Fibroblast of mammary gland (primary cell): ENCODE measurements around the gene EIF5A.

Experiments
- DNase-seq: peaks from one replicate; pipeline ENCODE4 v3.0.0-alpha.2; 2010; ENCODE audit warnings: low read depth
- H3K4me3 ChIP-seq: 2 replicates; pipeline ENCODE4 v1.5.1; 2011; ENCODE audit warnings: low read depth, mild to moderate bottlenecking, low read length, moderate library complexity; ENCODE audit not compliant: control insufficient read depth
- CTCF ChIP-seq: conservative IDR thresholded peaks from 2 replicates; pipeline ENCODE4 v1.5.1; 2011; ENCODE audit warnings: low read depth, low read length, inconsistent platforms; ENCODE audit not compliant: control insufficient read depth, insufficient read depth

The EIF5A gene

DNA sequence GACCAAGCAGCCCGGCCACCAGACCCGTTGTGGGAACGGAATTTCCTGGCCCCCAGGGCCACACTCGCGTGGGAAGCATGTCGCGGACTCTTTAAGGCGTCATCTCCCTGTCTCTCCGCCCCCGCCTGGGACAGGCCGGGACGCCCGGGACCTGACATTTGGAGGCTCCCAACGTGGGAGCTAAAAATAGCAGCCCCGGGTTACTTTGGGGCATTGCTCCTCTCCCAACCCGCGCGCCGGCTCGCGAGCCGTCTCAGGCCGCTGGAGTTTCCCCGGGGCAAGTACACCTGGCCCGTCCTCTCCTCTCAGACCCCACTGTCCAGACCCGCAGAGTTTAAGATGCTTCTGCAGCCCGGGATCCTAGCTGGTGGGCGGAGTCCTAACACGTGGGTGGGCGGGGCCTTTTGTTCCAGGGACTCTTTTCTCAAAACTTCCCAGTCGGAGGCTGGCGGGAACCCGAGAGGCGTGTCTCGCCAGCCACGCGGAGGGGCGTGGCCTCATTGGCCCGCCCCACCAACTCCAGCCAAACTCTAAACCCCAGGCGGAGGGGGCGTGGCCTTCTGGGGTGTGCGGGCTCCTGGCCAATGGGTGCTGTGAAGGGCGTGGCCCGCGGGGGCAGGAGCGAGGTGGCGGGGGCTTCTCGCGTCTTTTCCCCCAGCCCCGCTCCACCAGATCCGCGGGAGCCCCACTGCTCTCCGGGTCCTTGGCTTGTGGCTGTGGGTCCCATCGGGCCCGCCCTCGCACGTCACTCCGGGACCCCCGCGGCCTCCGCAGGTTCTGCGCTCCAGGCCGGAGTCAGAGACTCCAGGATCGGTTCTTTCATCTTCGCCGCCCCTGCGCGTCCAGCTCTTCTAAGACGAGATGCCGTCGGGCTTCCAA lies 26.1 kb upstream of the EIF5A start, which contains the start of gene SLC2A4:
Gene SLC2A4 (plus strand): TSS at position 645 of the 879 bp plus-strand sequence. CDS start 217 bp downstream, at position 862.
- peak within 1 kb of the TSS; percentile 44 for H3K4me3 ChIP-seq
- no peak for TF ChIP-seq CTCF
- DNase-seq: peak; percentile 92

GRCh38 chr17:7281953-7282751 lies 25.3 kb upstream of the EIF5A start:
- no peak for TF ChIP-seq CTCF
- peak overlapping the region; percentile 37 for H3K4me3 ChIP-seq
- DNase-seq: no peak

DNA sequence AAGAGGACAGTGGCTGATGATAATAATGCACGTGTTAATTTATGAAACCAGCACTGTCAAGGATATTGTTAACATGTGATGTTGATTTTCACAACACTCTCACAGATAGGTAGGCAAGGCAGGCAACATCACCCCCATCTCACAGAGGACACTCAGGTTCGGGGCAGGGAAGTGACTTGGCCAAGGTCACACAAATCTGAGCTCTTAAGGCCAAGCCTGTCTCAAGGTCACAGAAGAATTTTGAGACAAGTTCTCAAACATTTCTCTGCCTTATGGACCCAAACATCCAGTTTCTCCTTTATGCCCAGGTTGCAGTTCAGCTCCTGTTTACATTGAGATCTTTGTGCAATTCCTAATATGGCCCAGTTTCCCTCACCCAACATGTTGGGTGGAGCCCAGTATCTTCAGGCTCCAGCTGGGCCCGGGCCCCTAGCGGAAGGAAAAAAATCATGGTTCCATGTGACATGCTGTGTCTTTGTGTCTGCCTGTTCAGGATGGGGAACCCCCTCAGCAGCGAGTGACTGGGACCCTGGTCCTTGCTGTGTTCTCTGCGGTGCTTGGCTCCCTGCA lies 24.6 kb upstream of the EIF5A start:
- H3K4me3 ChIP-seq: no peak overlapping the region
- no peak for TF ChIP-seq CTCF
- no peak for DNase-seq

DNA sequence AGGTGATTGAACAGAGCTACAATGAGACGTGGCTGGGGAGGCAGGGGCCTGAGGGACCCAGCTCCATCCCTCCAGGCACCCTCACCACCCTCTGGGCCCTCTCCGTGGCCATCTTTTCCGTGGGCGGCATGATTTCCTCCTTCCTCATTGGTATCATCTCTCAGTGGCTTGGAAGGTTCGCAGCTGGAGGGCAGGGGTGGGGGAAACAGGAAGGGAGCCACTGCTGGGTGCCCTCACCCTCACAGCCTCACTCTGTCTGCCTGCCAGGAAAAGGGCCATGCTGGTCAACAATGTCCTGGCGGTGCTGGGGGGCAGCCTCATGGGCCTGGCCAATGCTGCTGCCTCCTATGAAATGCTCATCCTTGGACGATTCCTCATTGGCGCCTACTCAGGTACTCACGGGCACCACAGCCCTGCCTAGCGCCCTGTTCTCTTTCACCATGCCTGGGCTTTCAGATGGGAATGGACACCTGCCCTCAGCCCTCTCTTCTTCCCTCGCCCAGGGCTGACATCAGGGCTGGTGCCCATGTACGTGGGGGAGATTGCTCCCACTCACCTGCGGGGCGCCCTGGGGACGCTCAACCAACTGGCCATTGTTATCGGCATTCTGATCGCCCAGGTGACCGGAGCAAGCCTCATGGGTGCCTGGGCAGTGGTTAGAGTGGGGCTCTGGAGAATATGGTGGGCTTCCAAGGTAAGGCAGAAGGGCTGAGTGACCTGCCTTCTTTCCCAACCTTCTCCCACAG lies 23.8 kb upstream of the EIF5A start:
- DNase-seq: no peak
- no peak for TF ChIP-seq CTCF
- H3K4me3 ChIP-seq: no peak overlapping the region

GRCh38 chr17:7284911-7285310 lies 22.5 kb upstream of the EIF5A start:
- H3K4me3 ChIP-seq: no peak overlapping the region
- DNase-seq: no peak
- TF ChIP-seq CTCF: no peak

GRCh38 chr17:7285679-7286078 lies 21.7 kb upstream of the EIF5A start:
- no peak for TF ChIP-seq CTCF
- H3K4me3 ChIP-seq: no peak overlapping the region
- no peak for DNase-seq
